Measurements from ENCODE around the gene TPRN.
A peak's percentile ranks its signal among the peaks of the same experiment; 100 is the strongest.

TPRN gene

DNA sequence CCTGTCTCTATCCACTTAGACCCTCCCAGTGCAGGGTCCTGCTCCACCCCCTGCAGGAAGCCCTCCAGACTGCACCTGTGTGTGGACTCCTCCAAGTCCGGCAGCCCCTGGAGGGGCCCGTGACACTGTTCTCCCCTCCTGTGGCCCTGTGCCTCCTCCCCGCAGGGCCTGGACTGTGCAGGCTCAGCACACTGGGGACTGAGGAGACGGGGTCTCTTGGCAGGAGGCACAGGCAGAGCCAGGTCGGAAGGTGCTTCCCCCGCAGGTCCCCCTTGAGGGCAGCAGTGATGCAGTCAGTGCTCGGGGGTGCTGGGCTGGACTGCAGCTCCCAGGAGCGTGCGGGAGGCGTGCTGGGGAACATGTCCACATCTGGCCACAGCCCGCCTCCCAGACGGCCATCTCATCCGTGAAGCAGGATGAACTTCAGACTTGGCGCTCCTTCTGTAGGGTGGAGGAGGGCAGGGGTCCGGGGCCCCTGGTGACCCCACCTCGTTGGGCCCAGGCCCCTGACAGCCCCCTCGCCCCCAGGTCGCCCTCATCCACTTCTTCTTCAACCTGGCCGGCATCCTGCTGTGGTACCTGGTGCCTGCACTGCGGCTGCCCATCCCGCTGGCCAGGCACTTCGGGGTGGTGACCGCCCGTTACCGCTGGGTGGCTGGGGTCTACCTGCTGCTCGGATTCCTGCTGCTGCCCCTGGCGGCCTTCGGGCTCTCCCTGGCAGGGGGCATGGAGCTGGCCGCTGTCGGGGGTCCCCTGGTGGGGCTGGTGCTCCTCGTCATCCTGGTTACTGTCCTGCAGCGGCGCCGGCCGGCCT is 35.1 kb upstream of the TPRN start:
- no peak for DNase-seq

- no peak for DNase-seq
Observed at GRCh38 chr9:137234758-137235423, 34.4 kb upstream of the TPRN start.

DNA sequence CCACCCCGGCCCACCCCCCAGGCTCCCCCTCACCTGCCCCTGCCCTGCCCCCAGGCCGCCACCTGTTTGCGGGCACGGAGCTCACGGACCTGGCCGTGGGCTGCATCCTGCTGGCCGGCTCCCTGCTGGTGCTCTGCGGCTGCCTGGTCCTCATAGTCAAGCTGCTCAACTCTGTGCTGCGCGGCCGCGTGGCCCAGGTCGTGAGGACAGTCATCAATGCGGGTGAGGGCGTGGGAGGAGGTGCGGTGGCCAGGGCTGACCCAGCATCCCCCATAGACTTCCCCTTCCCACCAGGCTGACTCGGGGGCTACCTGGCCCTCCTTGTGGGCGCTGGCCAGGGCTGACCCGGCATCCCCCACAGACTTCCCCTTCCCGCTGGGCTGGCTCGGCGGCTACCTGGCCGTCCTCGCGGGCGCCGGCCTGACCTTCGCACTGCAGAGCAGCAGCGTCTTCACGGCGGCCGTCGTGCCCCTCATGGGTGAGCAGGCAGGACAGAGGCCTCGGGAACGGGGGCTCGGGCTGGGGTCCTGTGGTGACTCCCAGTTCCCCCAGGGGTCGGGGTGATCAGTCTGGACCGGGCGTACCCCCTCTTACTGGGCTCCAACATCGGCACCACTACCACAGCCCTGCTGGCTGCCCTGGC is 33.6 kb upstream of the TPRN start:
- DNase-seq: no peak

- DNase-seq: no peak
Observed at GRCh38 chr9:137233143-137233980, 32.8 kb upstream of the TPRN start.

- no peak for DNase-seq
Observed at GRCh38 chr9:137232510-137232909, 32.0 kb upstream of the TPRN start.

DNA sequence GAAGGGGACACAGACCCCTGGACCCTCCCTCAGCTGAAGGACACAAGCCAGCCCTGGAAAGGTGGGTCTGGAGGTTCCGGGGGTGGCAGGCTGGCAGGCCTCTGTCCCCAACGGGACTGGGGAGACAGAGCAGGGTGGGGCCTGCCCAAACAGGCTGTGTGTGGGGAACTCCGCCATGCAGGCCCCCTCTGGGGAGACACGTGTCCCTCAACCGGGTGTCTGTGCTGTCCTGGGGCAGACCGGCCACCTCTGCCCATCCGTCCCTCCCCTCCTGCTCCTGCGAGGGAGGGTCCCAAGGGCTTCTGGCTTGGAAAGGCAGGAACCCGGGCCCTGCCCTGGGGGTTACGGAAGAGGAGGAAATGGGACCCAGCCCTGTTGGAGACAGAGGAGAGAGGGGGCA is 31.6 kb upstream of the TPRN start:
- DNase-seq: no peak

DNA sequence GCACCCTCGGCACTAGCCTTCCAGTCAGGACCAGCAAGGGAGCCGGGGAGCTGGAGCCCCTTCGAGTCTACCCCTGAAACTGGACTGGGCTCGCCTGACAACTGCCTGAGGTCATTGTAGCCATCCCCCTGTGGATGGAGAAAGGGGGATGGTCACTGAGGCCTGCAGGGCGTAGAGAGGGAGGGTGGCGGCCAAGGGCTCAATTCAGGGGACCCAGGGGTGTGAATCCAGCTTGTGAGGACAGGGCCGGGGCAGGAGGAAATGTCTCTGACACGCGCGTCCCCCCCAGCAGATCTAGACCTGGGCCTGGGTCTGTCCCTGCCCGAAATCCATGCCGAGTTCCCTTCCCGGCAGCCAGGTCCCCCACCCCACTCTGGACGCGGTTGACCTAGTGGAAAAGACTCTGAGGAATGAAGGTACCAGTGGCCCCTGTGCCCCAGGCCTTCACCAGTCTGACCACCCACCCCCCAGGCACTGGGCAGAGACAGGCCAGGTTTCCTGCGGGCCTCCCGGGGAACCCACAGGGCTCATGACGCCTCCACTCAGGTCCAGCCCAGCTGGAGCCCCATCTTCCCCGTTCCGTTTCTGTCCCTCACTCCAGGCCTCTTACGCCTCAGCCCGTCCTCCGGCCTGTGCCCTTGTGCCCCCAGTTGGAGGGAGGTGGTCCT is 31.0 kb upstream of the TPRN start:
- DNase-seq: no peak

- DNase-seq: no peak
Observed at GRCh38 chr9:137230705-137231371, 30.3 kb upstream of the TPRN start, which contains the start of gene SLC34A3. Gene SLC34A3 (plus strand): TSS chr9:137230901. CDS start chr9:137231703, 802 bp downstream.

DNA sequence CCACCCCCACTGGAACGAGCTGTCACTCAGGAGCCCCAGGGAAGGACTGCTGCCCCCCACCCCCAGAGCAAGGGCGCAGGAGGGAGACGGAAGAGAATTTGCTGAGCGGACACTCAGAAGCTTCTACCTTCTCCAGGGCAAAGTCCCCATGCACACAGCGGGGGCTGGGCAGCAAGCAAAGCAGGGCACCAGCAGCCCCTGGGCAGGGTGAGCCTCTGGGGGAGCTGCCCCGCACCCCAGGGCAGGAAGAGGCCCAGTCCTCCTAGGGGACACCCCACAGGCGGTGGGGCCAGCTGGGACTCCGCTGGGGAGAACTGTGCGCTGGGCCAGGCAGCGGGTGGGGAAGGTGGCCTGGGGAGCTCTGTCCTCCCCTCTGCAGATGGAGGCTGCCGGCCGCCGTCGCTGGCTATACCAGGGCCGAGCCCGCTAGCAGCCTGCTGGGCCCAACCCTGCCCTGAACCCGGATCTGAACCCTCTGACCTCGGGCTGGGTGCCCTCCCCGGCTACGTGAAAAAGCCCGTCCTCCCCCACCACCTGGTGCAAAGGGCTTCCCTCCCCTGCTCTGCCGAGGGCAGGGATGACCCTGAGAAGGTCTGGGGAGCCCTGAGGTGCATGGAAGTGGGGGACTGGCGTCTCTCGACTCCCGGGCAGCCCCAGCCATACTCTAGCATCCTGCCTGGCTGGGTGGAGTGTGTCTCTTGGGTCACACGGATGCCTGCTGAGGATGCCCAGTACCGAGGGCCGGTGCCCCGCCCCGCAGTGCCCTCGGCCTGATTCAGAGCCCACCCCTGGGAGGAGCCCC is 29.6 kb upstream of the TPRN start:
- no peak for DNase-seq

- no peak for DNase-seq
Observed at GRCh38 chr9:137228968-137229896, 28.7 kb upstream of the TPRN start.

GRCh38 chr9:137228506-137228967 is 28.0 kb upstream of the TPRN start:
- no peak for DNase-seq

GRCh38 chr9:137227853-137228505 is 27.4 kb upstream of the TPRN start:
- DNase-seq: no peak

DNA sequence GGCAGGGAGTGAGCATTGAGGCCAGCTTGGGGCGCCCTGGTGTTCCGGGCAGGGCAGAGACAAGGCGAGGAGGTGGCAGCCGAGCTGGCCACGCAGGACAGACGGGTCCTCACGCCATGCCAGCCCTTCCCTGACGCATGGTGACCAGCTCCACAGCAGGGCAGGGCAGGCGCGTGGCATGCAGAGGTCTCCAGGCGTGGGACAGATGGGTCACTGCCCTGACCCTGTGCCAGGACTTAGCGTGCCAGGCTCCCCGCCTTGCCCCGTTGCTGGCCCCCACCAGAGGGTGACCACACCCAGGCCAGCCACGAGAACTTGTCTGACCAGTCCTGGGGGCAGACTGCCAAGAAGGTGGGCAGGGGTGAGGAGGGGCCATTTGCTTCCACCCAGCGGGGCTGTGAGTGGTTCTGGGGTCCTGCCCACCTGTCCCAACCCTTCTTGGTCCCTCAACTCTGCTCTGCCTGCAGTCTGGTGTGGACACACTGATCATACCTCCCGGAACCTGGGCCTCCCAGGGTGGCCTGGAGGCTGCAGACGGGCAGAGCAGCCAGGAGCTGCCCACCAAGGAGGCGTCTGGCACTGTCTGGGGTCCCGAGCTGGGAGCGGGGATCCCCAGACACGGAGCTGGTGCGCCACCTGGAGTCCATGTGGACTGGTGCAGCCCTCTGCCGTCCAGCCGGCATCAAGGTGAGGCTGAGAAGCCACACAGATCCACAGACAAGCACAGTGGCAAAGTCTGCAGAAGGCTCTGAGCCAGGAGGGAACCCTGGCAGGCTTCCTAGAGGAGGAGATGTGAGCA is 26.7 kb upstream of the TPRN start, which contains the start of gene RNF224:
Gene RNF224, plus strand, starts transcription at position 449 of the 799 bp plus-strand sequence. CDS start 834 bp downstream, outside the sequence.
- DNase-seq: peak; percentile 59 to 70

DNA sequence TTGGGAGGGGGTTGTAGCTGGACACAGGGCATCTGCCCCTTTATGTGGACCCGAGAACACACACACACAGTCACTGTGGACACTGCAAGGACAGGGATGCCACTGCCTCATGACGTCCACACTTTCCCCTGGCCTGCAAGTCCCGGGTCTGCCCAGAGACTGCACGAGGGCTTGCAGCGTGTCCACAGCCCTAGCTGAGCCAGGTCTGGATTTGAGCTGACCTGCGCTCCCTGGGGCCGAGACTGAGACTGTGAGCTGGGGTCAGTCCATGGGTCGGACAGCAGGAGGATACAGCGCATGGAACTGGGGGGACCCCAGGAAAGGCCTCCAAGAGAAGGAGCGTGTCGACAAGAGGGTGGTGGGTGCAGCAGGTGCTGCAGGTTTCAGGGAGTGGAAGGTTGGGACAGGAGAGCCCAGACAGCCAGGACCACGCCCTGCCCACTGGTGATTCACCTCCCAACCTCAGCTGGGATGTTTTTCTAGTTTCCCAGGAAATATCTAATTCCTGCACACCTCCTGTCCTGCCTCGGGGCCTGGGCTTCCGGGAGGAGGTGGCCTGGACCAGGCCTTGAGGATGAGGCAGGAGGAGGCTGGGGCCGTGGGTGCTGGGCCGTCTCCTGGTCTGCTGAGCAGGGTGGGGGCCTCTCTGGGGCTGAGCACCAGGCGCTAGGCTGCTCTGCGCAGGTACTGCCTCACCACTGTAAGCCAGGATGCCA is 26.0 kb upstream of the TPRN start:
- no peak for DNase-seq

DNA sequence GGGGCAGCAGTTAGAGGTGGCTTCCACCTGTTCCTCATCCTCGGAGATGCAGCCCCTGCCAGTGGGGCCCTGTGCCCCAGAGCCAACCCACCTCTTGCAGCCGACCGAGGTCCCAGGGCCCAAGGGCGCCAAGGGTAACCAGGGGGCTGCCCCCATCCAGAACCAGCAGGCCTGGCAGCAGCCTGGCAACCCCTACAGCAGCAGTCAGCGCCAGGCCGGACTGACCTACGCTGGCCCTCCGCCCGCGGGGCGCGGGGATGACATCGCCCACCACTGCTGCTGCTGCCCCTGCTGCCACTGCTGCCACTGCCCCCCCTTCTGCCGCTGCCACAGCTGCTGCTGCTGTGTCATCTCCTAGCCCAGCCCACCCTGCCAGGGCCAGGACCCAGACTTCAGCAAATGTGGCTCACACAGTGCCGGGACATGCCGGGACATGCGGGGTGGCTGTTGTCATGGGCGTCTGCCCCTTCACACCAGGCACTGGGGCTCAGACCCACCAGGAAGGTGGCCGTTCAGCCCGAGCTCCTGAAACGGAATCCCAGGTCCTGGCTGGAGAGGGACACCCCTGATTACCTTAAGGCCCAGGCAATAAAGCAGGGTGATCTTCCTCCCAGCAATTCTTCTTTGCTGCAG is 25.3 kb upstream of the TPRN start:
- no peak for DNase-seq
